ENCODE results near the gene HSPB7.
"Not testable (repeated sequence)": the region's sequence is repeated elsewhere in the genome, so short reads cannot be mapped to it uniquely, and the experiment has no call there.

Gene HSPB7

GRCh38 chr1:16009030-16009460 is 8.8 kb downstream of the HSPB7 start:
- Histone ChIP-seq H3K4me3 (ENCODE audit: low read length in 2 of 2) (no peak overlapping the region), H3K9ac (ENCODE audit: low read depth in 1 of 2, low read length in 2 of 2) (no peak overlapping the region), H3K27ac (ENCODE audit: low read depth in 2 of 2, low read length in 2 of 2) (no peak overlapping the region), H3K36me3 (ENCODE audit: control insufficient read depth in 2 of 2, insufficient read depth in 2 of 2, low read length in 2 of 2) (no peaks in the 10 kb centered on the region), H3K27me3 (ENCODE audit: control insufficient read depth in 2 of 2, insufficient read depth in 2 of 2, low read length in 2 of 2) (no peaks in the 10 kb centered on the region), H3K9me3 (ENCODE audit: control insufficient read depth in 2 of 2, low read length in 2 of 2) (no peaks in the 10 kb centered on the region), H3K4me1 (ENCODE audit: control insufficient read depth in 2 of 2, insufficient read depth in 2 of 2, low read length in 2 of 2) (peaks cover 4 to 13% of the 10 kb centered on the region in 2 donors)

GRCh38 chr1:16007671-16008341 is 10.0 kb downstream of the HSPB7 start:
- Histone ChIP-seq H3K9ac (ENCODE audit: low read depth in 1 of 2, low read length in 2 of 2) (no peak overlapping the region), H3K9me3 (ENCODE audit: control insufficient read depth in 2 of 2, low read length in 2 of 2) (no peaks in the 10 kb centered on the region), H3K27ac (ENCODE audit: low read depth in 2 of 2, low read length in 2 of 2) (no peak overlapping the region), H3K4me1 (ENCODE audit: control insufficient read depth in 2 of 2, insufficient read depth in 2 of 2, low read length in 2 of 2) (peaks cover 3 to 4% of the 10 kb centered on the region in 2 donors), H3K4me3 (ENCODE audit: low read length in 2 of 2) (no peak overlapping the region), H3K27me3 (ENCODE audit: control insufficient read depth in 2 of 2, insufficient read depth in 2 of 2, low read length in 2 of 2) (no peaks in the 10 kb centered on the region), H3K36me3 (ENCODE audit: control insufficient read depth in 2 of 2, insufficient read depth in 2 of 2, low read length in 2 of 2) (no peaks in the 10 kb centered on the region)

GRCh38 chr1:16006552-16007485 is 11.0 kb downstream of the HSPB7 start:
- Histone ChIP-seq H3K4me1 (ENCODE audit: control insufficient read depth in 2 of 2, insufficient read depth in 2 of 2, low read length in 2 of 2) (no peaks in the 10 kb centered on the region), H3K27me3 (ENCODE audit: control insufficient read depth in 2 of 2, insufficient read depth in 2 of 2, low read length in 2 of 2) (no peaks in the 10 kb centered on the region), H3K9ac (ENCODE audit: low read depth in 1 of 2, low read length in 2 of 2) (no peak overlapping the region), H3K9me3 (ENCODE audit: control insufficient read depth in 2 of 2, low read length in 2 of 2) (no peaks in the 10 kb centered on the region), H3K4me3 (ENCODE audit: low read length in 2 of 2) (no peak overlapping the region), H3K36me3 (ENCODE audit: control insufficient read depth in 2 of 2, insufficient read depth in 2 of 2, low read length in 2 of 2) (no peaks in the 10 kb centered on the region), H3K27ac (ENCODE audit: low read depth in 2 of 2, low read length in 2 of 2) (no peak overlapping the region)

GRCh38 chr1:16006010-16006409 is 11.8 kb downstream of the HSPB7 start:
- no peak overlapping the region for H3K4me3 ChIP-seq (ENCODE audit: low read length in 2 of 2)
- no peak overlapping the region for H3K9ac ChIP-seq (ENCODE audit: low read depth in 1 of 2, low read length in 2 of 2)
- no peak overlapping the region for H3K27ac ChIP-seq (ENCODE audit: low read depth in 2 of 2, low read length in 2 of 2)
- no peaks in the 10 kb centered on the region for H3K27me3 ChIP-seq (ENCODE audit: control insufficient read depth in 2 of 2, insufficient read depth in 2 of 2, low read length in 2 of 2)
- no peaks in the 10 kb centered on the region for H3K9me3 ChIP-seq (ENCODE audit: control insufficient read depth in 2 of 2, low read length in 2 of 2)
- H3K36me3 ChIP-seq (ENCODE audit: control insufficient read depth in 2 of 2, insufficient read depth in 2 of 2, low read length in 2 of 2): no peaks in the 10 kb centered on the region
- H3K4me1 ChIP-seq (ENCODE audit: control insufficient read depth in 2 of 2, insufficient read depth in 2 of 2, low read length in 2 of 2): no peaks in the 10 kb centered on the region

GRCh38 chr1:16005597-16005996 is 12.2 kb downstream of the HSPB7 start:
- H3K4me1 ChIP-seq (ENCODE audit: control insufficient read depth in 2 of 2, insufficient read depth in 2 of 2, low read length in 2 of 2): no peaks in the 10 kb centered on the region
- H3K9ac ChIP-seq (ENCODE audit: low read depth in 1 of 2, low read length in 2 of 2): no peak overlapping the region
- no peak overlapping the region for H3K27ac ChIP-seq (ENCODE audit: low read depth in 2 of 2, low read length in 2 of 2)
- H3K4me3 ChIP-seq (ENCODE audit: low read length in 2 of 2): no peak overlapping the region
- H3K36me3 ChIP-seq (ENCODE audit: control insufficient read depth in 2 of 2, insufficient read depth in 2 of 2, low read length in 2 of 2): no peaks in the 10 kb centered on the region
- no peaks in the 10 kb centered on the region for H3K9me3 ChIP-seq (ENCODE audit: control insufficient read depth in 2 of 2, low read length in 2 of 2)
- no peaks in the 10 kb centered on the region for H3K27me3 ChIP-seq (ENCODE audit: control insufficient read depth in 2 of 2, insufficient read depth in 2 of 2, low read length in 2 of 2)

- not testable (repeated sequence) for H3K36me3 ChIP-seq (ENCODE audit: control insufficient read depth in 2 of 2, insufficient read depth in 2 of 2, low read length in 2 of 2); H3K9me3 ChIP-seq (ENCODE audit: control insufficient read depth in 2 of 2, low read length in 2 of 2); H3K4me1 ChIP-seq (ENCODE audit: control insufficient read depth in 2 of 2, insufficient read depth in 2 of 2, low read length in 2 of 2); H3K9ac ChIP-seq (ENCODE audit: low read depth in 1 of 2, low read length in 2 of 2); H3K27me3 ChIP-seq (ENCODE audit: control insufficient read depth in 2 of 2, insufficient read depth in 2 of 2, low read length in 2 of 2); H3K4me3 ChIP-seq (ENCODE audit: low read length in 2 of 2); H3K27ac ChIP-seq (ENCODE audit: low read depth in 2 of 2, low read length in 2 of 2)
Observed at GRCh38 chr1:16001274-16001673, 16.6 kb downstream of the HSPB7 start.

GRCh38 chr1:15998929-15999328 is 18.9 kb downstream of the HSPB7 start:
- Histone ChIP-seq H3K9me3 (ENCODE audit: control insufficient read depth in 2 of 2, low read length in 2 of 2) (no peaks in the 10 kb centered on the region), H3K4me1 (ENCODE audit: control insufficient read depth in 2 of 2, insufficient read depth in 2 of 2, low read length in 2 of 2) (no peaks in the 10 kb centered on the region), H3K4me3 (ENCODE audit: low read length in 2 of 2) (no peak overlapping the region), H3K27ac (ENCODE audit: low read depth in 2 of 2, low read length in 2 of 2) (no peak overlapping the region), H3K9ac (ENCODE audit: low read depth in 1 of 2, low read length in 2 of 2) (no peak overlapping the region), H3K27me3 (ENCODE audit: control insufficient read depth in 2 of 2, insufficient read depth in 2 of 2, low read length in 2 of 2) (no peaks in the 10 kb centered on the region), H3K36me3 (ENCODE audit: control insufficient read depth in 2 of 2, insufficient read depth in 2 of 2, low read length in 2 of 2) (no peaks in the 10 kb centered on the region)

- no peak overlapping the region for H3K4me3 ChIP-seq (ENCODE audit: low read length in 2 of 2)
- H3K9ac ChIP-seq (ENCODE audit: low read depth in 1 of 2, low read length in 2 of 2): no peak overlapping the region
- H3K9me3 ChIP-seq (ENCODE audit: control insufficient read depth in 2 of 2, low read length in 2 of 2): no peaks in the 10 kb centered on the region
- no peak overlapping the region for H3K27ac ChIP-seq (ENCODE audit: low read depth in 2 of 2, low read length in 2 of 2)
- no peaks in the 10 kb centered on the region for H3K36me3 ChIP-seq (ENCODE audit: control insufficient read depth in 2 of 2, insufficient read depth in 2 of 2, low read length in 2 of 2)
- no peaks in the 10 kb centered on the region for H3K4me1 ChIP-seq (ENCODE audit: control insufficient read depth in 2 of 2, insufficient read depth in 2 of 2, low read length in 2 of 2)
- no peaks in the 10 kb centered on the region for H3K27me3 ChIP-seq (ENCODE audit: control insufficient read depth in 2 of 2, insufficient read depth in 2 of 2, low read length in 2 of 2)
Observed at GRCh38 chr1:15997637-15998280, 20.1 kb downstream of the HSPB7 start.

- no peaks in the 10 kb centered on the region for H3K27me3 ChIP-seq (ENCODE audit: control insufficient read depth in 2 of 2, insufficient read depth in 2 of 2, low read length in 2 of 2)
- no peaks in the 10 kb centered on the region for H3K4me1 ChIP-seq (ENCODE audit: control insufficient read depth in 2 of 2, insufficient read depth in 2 of 2, low read length in 2 of 2)
Observed at GRCh38 chr1:15997076-15997585, 20.7 kb downstream of the HSPB7 start.

More at GRCh38 chr1:15997076-15997585, 20.7 kb downstream of the HSPB7 start:
- Histone ChIP-seq H3K36me3 (ENCODE audit: control insufficient read depth in 2 of 2, insufficient read depth in 2 of 2, low read length in 2 of 2) (no peaks in the 10 kb centered on the region), H3K9me3 (ENCODE audit: control insufficient read depth in 2 of 2, low read length in 2 of 2) (no peaks in the 10 kb centered on the region), H3K9ac (ENCODE audit: low read depth in 1 of 2, low read length in 2 of 2) (no peak overlapping the region), H3K27ac (ENCODE audit: low read depth in 2 of 2, low read length in 2 of 2) (no peak overlapping the region), H3K4me3 (ENCODE audit: low read length in 2 of 2) (no peak overlapping the region)

Data from mucosa of rectum (tissue), 2 donors.